ENCODE measurements around the gene PACC1. TPM values are rescaled to one million over a fixed set of nuclear protein-coding genes. Genes with fewer than 3 reads are reported as not detected.
A peak's percentile ranks its signal among the peaks of the same experiment; 100 is the strongest.

Gene PACC1
- polyA plus RNA-seq, 3 donors from 2014 or later = 9.2 to 10.2 (median 9.8) TPM

DNA sequence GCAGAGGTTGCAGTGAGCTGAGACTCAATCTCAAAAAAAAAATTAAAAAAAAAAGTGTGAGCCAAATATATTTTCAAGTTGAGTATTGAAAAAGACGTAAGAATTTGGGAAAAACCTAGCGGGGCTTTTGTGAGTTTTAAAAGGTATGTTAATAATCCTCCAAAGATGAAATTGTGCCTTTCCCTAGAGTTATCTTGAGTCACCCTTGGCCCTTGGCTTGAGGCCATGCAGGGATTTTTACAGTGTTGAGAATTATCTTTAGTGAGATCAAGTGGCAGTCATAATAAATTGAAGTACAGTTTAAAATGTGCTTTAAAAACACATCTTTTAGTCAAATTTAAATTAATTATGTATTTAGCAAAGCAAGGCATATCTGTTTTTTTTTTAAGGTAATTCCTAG, 96.8 kb downstream of the PACC1 start:
- peaks cover 0 to under 1% (median 0%) of the 10 kb centered on the region in 3 donors for H3K27me3 Mint-ChIP-seq (ENCODE audit: low read depth in 3 of 3)
- peaks cover 56 to 68% of the 10 kb centered on the region in 2 donors for H3K4me1 Mint-ChIP-seq
- peak overlapping the region in 1 of 6 donors; percentile 28 for H3K27ac Mint-ChIP-seq
- no peak for DNase-seq
- no peaks in the 10 kb centered on the region for H3K9me3 Mint-ChIP-seq
- no peak overlapping the region for H3K4me3 Mint-ChIP-seq
- no peaks in the 10 kb centered on the region for H3K36me3 Mint-ChIP-seq

DNA sequence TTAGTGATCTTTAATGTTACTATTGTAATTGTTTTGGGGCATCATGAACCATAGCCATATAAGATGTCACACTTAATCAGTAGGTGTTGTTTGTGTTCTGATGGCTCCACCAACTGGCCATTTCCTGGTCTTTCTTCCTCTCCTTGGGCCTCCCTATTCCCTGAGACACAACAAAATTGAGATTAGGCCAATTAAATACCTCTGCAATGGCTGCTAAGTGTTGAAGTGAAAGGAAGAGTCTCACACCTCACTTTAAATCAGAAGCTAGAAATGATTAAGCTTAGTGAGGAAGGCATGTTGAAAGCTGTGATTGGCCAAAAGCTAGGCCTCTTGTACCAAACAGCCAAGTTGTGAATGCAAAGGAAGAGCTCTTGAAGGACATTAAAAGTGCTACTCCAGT, 98.8 kb downstream of the PACC1 start:
- peak overlapping the region in 4 of 5 donors; percentile 3 to 62 (median 27) for H3K4me3 Mint-ChIP-seq

DNA sequence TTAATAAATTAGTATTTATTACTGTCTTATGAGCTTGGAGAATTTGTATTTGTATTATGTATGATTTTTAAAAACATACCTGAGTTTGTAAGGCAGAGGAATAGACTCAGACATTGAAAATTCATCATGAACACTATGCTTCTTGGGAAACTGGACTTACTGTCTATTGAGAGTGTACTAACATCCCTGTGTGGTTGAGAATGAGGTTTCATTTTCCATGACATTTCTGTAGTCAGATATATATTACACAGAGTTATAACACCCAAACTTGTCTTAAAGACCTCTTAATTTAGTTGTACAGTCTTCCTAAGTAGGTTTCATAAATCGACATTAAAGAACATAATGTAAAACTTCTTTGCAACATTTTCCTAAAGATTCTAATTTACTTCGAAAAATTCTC, 99.5 kb downstream of the PACC1 start:
- DNase-seq = no peak
- Mint-ChIP-seq H3K27ac (no peak overlapping the region), H3K36me3 (no peaks in the 10 kb centered on the region), H3K4me3 (no peak overlapping the region), H3K4me1 (peaks cover 67 to 84% of the 10 kb centered on the region in 2 donors), H3K27me3 (ENCODE audit: low read depth in 3 of 3) (no peaks in the 10 kb centered on the region), H3K9me3 (no peaks in the 10 kb centered on the region)

More for the DNA sequence above, 98.8 kb downstream of the PACC1 start:
- H3K4me1 Mint-ChIP-seq = peaks cover 60 to 77% of the 10 kb centered on the region in 2 donors
- DNase-seq = peak in 2 of 3 donors; percentile 10 to 15
- no peaks in the 10 kb centered on the region for H3K9me3 Mint-ChIP-seq
- H3K27ac Mint-ChIP-seq = peak overlapping the region; percentile 30 to 77 (median 67)
- no peaks in the 10 kb centered on the region for H3K36me3 Mint-ChIP-seq
- no peaks in the 10 kb centered on the region for H3K27me3 Mint-ChIP-seq (ENCODE audit: low read depth in 3 of 3)

Other genes starting within 250 kb of the PACC1 start
- gene PPP2R5A, start 129.5 kb downstream of the PACC1 start, polyA plus RNA-seq = 10 to 100 TPM; 57.0 to 87.2 (median 64.6) TPM
- gene NENF, start 18.0 kb upstream of the PACC1 start, polyA plus RNA-seq = 10 to 100 TPM; 25.4 to 69.9 (median 67.5) TPM
- gene ATF3, start 193.9 kb upstream of the PACC1 start, polyA plus RNA-seq = under 1 TPM in 2 of 3 donors, not detected in 1; 0.40 to 0.70 TPM

All from immature natural killer cell (primary cell).